Upper lobe of right lung (tissue), 1 donor: Measurements from ENCODE around the gene DNPH1. TPM values are rescaled to one million over a fixed set of nuclear protein-coding genes. Genes with fewer than 3 reads are reported as not detected.

Experiments used
- ATAC-seq: fragments of 200-7000 bp; cut with Tn5 transposase; one replicate; pipeline ENCODE4 v1.9.1; 2020; ENCODE audit warnings: mild to moderate bottlenecking, moderate library complexity
- DNase-seq: peaks from one replicate; pipeline ENCODE4 v3.0.0-alpha.2; 2020
- H3K27ac ChIP-seq: fragments of 200-600 bp; one replicate; pipeline ENCODE4 v1.8.0; 2022
- H3K27me3 ChIP-seq: fragments of 200-600 bp; one replicate; pipeline ENCODE4 v1.8.0; 2022; ENCODE audit warnings: mild to moderate bottlenecking
- H3K36me3 ChIP-seq: fragments of 200-600 bp; one replicate; pipeline ENCODE4 v1.8.0; 2022
- H3K4me1 ChIP-seq: fragments of 200-600 bp; one replicate; pipeline ENCODE4 v1.8.0; 2022
- H3K4me3 ChIP-seq: fragments of 200-600 bp; one replicate; pipeline ENCODE4 v1.8.0; 2022; ENCODE audit warnings: mild to moderate bottlenecking
- H3K9me3 ChIP-seq: fragments of 200-600 bp; one replicate; pipeline ENCODE4 v1.8.0; 2022
- intact Hi-C: fragments of 100-400 bp; cut with DNase I; formaldehyde crosslinking; loops from one replicate; pipeline ENCODE4 v1.11.0; 2022
- total RNA-seq: library from RNA; stranded (reverse); fragmentation: NEBNext Ultra II Directional; extraction: Animal tissue kit (Norgen Biotek cat#: 25700); gene quantifications from one replicate; pipeline ENCODE4 v1.2.1, GENCODE V29; 2021
- TF ChIP-seq, protein P1 (sequence below): fragments of 200-600 bp; IDR thresholded peaks from one replicate; pipeline ENCODE4 v1.8.0; 2022; ENCODE audit warnings: antibody characterized with exemption
- donor health status: DM: no; HTN: yes; CAD: no; lungs with severe emphysema.

The DNPH1 gene
- total RNA-seq, 1 donor from 2014 or later = 27.6 TPM

DNA sequence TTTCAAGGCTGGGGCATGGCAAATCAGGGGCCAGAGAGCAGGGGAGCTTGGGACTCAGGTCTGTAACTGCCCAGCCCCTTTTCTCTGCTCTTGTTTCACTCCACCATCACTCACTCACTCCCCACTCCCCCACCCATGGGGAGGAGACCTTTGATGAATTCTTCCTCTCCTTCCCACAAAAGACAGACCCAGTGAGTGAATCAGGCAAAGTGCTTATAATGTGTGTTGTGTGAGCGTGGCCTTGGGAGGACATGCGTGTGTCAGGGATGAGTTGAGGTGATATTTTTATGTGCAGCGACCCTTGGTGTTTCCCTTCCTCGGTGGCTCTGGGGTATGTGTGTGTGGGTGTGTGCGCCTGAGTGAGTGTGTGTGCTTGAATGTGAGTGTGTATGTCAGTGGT lies 48.3 kb downstream of the DNPH1 start:
- Histone ChIP-seq H3K27ac (no peak overlapping the region), H3K4me1 (peaks cover 14% of the 10 kb centered on the region), H3K27me3 (no peaks in the 10 kb centered on the region), H3K36me3 (peaks cover 59% of the 10 kb centered on the region), H3K9me3 (no peaks in the 10 kb centered on the region), H3K4me3 (no peak overlapping the region)
- TF ChIP-seq, protein P1, sequence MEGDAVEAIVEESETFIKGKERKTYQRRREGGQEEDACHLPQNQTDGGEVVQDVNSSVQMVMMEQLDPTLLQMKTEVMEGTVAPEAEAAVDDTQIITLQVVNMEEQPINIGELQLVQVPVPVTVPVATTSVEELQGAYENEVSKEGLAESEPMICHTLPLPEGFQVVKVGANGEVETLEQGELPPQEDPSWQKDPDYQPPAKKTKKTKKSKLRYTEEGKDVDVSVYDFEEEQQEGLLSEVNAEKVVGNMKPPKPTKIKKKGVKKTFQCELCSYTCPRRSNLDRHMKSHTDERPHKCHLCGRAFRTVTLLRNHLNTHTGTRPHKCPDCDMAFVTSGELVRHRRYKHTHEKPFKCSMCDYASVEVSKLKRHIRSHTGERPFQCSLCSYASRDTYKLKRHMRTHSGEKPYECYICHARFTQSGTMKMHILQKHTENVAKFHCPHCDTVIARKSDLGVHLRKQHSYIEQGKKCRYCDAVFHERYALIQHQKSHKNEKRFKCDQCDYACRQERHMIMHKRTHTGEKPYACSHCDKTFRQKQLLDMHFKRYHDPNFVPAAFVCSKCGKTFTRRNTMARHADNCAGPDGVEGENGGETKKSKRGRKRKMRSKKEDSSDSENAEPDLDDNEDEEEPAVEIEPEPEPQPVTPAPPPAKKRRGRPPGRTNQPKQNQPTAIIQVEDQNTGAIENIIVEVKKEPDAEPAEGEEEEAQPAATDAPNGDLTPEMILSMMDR = no peak
- DNase-seq (no peak), ATAC-seq (no peak)
- intact Hi-C loops = no loop called here

DNA sequence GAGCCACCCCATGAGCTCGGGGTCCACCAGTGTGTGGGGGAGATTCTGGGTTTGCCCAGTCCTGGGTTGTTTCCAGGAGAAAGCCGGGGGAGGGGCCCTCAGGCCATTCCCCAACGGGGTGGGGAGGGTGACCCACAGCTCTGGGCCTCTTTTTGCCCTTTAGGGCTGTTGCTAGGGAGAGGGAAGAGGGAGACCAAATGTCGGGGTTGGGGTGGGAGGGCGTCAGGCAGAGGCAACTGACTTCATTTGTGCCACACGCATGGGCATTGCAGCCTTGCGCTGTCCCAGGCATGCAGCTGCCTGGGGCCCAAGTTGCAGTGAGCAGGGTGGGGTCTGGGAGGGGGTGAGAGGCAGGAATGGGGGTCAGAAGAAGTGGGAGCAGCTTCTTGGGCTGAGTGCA lies 49.2 kb downstream of the DNPH1 start:
- no peak overlapping the region for H3K27ac ChIP-seq
- DNase-seq = no peak
- H3K9me3 ChIP-seq = no peaks in the 10 kb centered on the region
- intact Hi-C loops = no loop called here
- ATAC-seq = no peak
- H3K27me3 ChIP-seq = no peaks in the 10 kb centered on the region
- TF ChIP-seq, protein P1 = no peak
- H3K4me1 ChIP-seq = peaks cover 21% of the 10 kb centered on the region
- H3K4me3 ChIP-seq = no peak overlapping the region
- peaks cover 59% of the 10 kb centered on the region for H3K36me3 ChIP-seq

DNA sequence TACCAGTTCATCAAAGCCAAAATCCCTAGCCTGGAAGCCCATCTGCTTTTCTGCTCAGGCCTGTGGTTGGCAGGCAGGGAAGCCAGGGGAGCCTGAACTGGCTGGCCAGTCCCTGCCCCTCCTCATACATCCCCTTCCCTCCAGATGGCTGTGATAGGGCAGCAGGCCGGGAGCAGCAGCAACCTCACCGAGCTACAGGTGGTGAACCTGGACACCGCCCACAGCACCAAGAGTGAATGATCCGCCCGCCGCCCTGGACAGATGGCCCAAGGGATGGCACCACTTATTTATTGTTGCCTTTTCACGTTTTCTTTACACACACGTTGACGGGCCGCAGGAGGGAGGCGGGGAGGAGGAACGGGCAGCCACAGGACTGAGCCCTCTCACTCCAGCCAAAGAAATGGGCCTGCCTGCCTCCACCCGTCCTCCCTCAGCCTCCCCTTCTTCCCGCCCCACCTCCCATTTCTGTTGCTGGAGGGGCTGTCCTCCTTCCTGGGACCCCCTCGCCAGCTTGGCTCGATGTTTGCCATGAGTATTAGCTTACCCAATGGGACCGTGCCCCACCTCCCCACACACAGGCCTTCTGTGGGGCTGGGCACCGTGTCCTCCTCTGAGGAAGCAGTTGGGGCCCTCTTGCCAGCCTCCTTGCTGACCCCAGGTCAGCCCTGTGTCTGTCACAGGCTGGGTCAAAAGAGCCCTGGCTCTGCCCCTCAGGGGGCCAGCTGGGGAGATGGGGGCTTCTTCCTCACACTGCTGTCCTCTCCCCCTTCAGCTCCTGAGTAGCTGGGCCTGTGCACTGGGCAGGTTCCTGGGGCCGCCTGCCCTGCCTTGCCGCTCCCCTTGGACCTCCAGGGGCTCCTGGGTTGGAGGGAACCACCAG lies 50.1 kb downstream of the DNPH1 start:
- TF ChIP-seq, protein P1 = no peak
- no peak for ATAC-seq
- H3K4me3 ChIP-seq = no peak overlapping the region
- intact Hi-C loops = no loop called here
- H3K27me3 ChIP-seq = no peaks in the 10 kb centered on the region
- H3K27ac ChIP-seq = no peak overlapping the region
- peaks cover 52% of the 10 kb centered on the region for H3K36me3 ChIP-seq
- H3K4me1 ChIP-seq = peaks cover 26% of the 10 kb centered on the region
- H3K9me3 ChIP-seq = no peaks in the 10 kb centered on the region
- no peak for DNase-seq

DNA sequence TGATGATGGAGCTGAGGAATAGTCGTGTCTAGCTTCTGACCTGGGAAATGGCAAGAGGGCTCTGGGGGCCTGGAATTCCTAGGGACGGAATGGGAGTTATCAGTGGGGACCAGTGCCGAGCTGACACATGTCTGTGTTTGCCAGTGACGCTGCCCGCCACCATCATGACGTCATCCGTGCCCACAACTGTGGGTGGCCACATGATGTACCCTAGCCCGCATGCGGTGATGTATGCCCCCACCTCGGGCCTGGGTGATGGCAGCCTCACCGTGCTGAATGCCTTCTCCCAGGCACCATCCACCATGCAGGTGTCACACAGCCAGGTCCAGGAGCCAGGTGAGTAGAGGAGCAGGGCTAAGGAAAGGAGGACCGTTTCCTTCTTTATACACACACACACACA lies 51.1 kb downstream of the DNPH1 start:
- no peak overlapping the region for H3K27ac ChIP-seq
- TF ChIP-seq, protein P1 = no peak
- peaks cover 34% of the 10 kb centered on the region for H3K4me1 ChIP-seq
- DNase-seq (no peak), ATAC-seq (no peak)
- no peak overlapping the region for H3K4me3 ChIP-seq
- no peaks in the 10 kb centered on the region for H3K9me3 ChIP-seq
- no peaks in the 10 kb centered on the region for H3K27me3 ChIP-seq
- intact Hi-C loops = no loop called here
- H3K36me3 ChIP-seq = peaks cover 52% of the 10 kb centered on the region

DNA sequence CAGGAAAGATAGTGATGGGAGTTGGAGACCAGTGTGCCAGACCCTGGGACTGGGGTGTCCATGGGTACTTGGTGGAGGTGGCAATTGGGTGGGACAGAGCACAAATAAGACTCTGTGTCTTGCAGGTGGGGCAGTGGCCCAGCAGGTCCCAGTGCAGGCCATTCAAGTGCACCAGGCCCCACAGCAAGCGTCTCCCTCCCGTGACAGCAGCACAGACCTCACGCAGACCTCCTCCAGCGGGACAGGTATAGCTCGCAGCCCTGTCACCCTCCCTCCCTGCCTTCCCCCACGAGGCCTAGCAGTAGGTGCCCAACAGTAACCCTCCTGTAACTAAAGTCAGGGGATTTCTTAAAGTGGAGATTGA lies 52.9 kb downstream of the DNPH1 start:
- H3K9me3 ChIP-seq = no peaks in the 10 kb centered on the region
- peaks cover 31% of the 10 kb centered on the region for H3K4me1 ChIP-seq
- TF ChIP-seq, protein P1 = no peak
- intact Hi-C loops = no loop called here
- H3K27ac ChIP-seq = peak overlapping the region; percentile 88
- H3K4me3 ChIP-seq = no peak overlapping the region
- peaks cover 52% of the 10 kb centered on the region for H3K36me3 ChIP-seq
- H3K27me3 ChIP-seq = no peaks in the 10 kb centered on the region
- no peak for ATAC-seq
- DNase-seq = no peak
